Breast epithelium (tissue), 3 donors: ENCODE results near the gene RPS6KA3.

Source experiments
- CTCF ChIP-seq, 3 donors: fragments of 450-650 bp; IDR thresholded peaks; one replicate each; pipeline ENCODE4 v1.5.1; 2016 to 2017; ENCODE audit warnings: antibody characterized with exemption in 3 of 3, mild to moderate bottlenecking in 3 of 3, moderate library complexity in 3 of 3
- POLR2A ChIP-seq: fragments of 450-650 bp; IDR thresholded peaks from one replicate; pipeline ENCODE4 v1.6.1; 2016; ENCODE audit warnings: antibody characterized with exemption, mild to moderate bottlenecking, moderate library complexity
- POLR2AphosphoS5 ChIP-seq, 3 donors: sonication (generic); formaldehyde crosslinking; IDR thresholded peaks; one replicate each; pipeline ENCODE4 v1.6.1; 2017; ENCODE audit warnings: antibody characterized with exemption in 3 of 3

GRCh38 chrX:20300822-20301221 is 34.1 kb upstream of the RPS6KA3 start:
- no peak for TF ChIP-seq CTCF (IDR thresholded peaks at IDR 0.05)
- no peak for TF ChIP-seq POLR2AphosphoS5 (IDR thresholded peaks at IDR 0.05)
- TF ChIP-seq POLR2A, result no peak
